GM19239 (cell line): Measurements from ENCODE around the gene RNFT1.
"Not testable (repeated sequence)": the region's sequence is repeated elsewhere in the genome, so short reads cannot be mapped to it uniquely, and the experiment has no call there.

Source experiments
- DNase-seq: peaks from one replicate; pipeline ENCODE4 v3.0.0; 2011; ENCODE audit warnings: low spot score; ENCODE audit not compliant: insufficient read length
- FAIRE-seq: peaks from 2 replicates; lab custom pipeline; 2011; peaks lifted over from hg19 to GRCh38; lab: Jason Lieb, UNC

Gene RNFT1

GRCh38 chr17:59933317-59933716, 31.2 kb downstream of the RNFT1 start:
- not testable (repeated sequence) for FAIRE-seq

GRCh38 chr17:59930768-59931167, 33.8 kb downstream of the RNFT1 start:
- not testable (repeated sequence) for DNase-seq, FAIRE-seq

More at GRCh38 chr17:59933317-59933716, 31.2 kb downstream of the RNFT1 start:
- DNase-seq: not testable (repeated sequence)

- not testable (repeated sequence) for FAIRE-seq, DNase-seq
Measured at GRCh38 chr17:59930121-59930520, 34.4 kb downstream of the RNFT1 start.

- FAIRE-seq, DNase-seq: not testable (repeated sequence)
Measured at GRCh38 chr17:59920637-59921036, 43.9 kb downstream of the RNFT1 start.

DNA sequence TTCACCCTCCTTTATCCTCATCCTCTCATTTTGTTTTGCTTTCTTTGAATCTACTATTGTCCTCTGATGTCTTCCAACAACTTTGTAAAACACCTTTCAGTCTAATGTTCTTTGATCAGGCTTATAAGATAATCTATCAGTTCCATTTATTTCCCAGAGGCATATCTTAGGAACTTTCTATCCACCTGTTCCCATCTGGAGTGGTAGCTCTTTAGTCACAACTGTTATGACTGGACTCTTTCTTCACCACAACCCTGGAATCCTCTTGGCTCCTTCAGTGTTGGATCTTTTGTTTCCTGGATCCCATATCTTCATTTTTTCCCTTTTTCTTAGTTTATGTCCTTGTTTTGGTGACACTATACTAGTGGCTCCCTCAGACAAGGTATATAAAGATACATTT, 48.1 kb downstream of the RNFT1 start:
- DNase-seq: no peak
- no peak for FAIRE-seq

- peak; percentile 65 for FAIRE-seq
- DNase-seq: peak; percentile 40
Measured at GRCh38 chr17:59914274-59914854, 50.2 kb downstream of the RNFT1 start.

- no peak for FAIRE-seq
Measured at GRCh38 chr17:59907467-59907866, 57.1 kb downstream of the RNFT1 start.

GRCh38 chr17:59903455-59903854, 61.1 kb downstream of the RNFT1 start:
- FAIRE-seq (no peak), DNase-seq (no peak)

More at GRCh38 chr17:59907467-59907866, 57.1 kb downstream of the RNFT1 start:
- DNase-seq: no peak
